ENCODE measurements around the gene TRIOBP. TPM values are rescaled to one million over a fixed set of nuclear protein-coding genes. Genes with fewer than 3 reads are reported as not detected.

The TRIOBP gene
- total and polyA plus RNA-seq, 2 of the 13 experiments (the other 11 are each of a cell fraction or from before 2014, with no cell fraction given): 6.1 to 15.4 TPM

DNA sequence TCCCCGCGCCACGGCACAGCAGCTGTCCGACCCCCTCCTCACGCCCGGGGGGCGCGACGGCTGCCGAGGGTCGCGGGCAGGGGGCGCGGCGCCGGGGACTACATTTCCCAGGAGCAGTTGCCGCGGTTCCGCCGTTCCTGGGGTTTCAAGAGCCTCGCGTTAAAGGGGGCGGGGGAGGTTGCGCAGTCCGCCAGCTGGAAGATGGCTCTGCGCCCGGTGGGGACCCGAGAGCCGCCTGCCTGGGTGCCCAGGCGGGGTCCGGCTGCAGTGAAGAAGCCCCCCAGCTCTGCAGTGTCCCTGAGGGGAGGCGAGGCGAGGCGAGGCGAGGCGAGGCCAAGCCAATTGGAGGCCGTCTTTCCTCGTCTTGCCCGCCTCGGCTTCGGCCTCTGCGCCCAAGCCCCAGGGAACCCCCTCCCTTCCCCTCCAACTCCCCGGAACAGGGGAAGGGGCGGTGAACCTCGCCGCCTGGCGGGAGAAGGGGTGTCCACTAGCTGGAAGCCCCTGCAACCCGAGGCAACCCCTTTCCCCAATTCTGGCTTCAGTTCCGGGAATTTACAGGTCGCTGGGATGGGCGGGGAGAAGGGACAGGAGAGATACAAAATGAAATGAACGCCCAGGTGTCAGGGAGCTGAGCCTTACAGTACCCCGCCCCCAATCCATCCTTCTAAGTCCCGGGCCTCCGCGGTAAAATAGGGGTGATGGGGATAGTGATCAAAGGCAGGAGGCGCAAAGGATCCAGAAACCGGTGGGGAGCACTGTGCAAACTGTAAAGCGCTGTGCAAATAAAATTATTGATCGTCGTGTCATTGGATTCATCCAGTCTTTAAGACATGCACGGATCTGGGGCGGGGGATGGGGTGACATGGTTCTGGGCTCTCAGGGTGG lies 105.7 kb downstream of the TRIOBP start (continued):
- TF ChIP-seq, protein P1, sequence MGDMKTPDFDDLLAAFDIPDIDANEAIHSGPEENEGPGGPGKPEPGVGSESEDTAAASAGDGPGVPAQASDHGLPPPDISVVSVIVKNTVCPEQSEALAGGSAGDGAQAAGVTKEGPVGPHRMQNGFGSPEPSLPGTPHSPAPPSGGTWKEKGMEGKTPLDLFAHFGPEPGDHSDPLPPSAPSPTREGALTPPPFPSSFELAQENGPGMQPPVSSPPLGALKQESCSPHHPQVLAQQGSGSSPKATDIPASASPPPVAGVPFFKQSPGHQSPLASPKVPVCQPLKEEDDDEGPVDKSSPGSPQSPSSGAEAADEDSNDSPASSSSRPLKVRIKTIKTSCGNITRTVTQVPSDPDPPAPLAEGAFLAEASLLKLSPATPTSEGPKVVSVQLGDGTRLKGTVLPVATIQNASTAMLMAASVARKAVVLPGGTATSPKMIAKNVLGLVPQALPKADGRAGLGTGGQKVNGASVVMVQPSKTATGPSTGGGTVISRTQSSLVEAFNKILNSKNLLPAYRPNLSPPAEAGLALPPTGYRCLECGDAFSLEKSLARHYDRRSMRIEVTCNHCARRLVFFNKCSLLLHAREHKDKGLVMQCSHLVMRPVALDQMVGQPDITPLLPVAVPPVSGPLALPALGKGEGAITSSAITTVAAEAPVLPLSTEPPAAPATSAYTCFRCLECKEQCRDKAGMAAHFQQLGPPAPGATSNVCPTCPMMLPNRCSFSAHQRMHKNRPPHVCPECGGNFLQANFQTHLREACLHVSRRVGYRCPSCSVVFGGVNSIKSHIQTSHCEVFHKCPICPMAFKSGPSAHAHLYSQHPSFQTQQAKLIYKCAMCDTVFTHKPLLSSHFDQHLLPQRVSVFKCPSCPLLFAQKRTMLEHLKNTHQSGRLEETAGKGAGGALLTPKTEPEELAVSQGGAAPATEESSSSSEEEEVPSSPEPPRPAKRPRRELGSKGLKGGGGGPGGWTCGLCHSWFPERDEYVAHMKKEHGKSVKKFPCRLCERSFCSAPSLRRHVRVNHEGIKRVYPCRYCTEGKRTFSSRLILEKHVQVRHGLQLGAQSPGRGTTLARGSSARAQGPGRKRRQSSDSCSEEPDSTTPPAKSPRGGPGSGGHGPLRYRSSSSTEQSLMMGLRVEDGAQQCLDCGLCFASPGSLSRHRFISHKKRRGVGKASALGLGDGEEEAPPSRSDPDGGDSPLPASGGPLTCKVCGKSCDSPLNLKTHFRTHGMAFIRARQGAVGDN (CRISPR knock-in tag; IDR thresholded peaks at IDR 0.05): peak; percentile 81
- no peak; the same call in 1 of the 2 replicates for TF ChIP-seq ARNT2 (CRISPR knock-in tag; IDR thresholded peaks at IDR 0.05; ENCODE audit: low read depth)
- peak; percentile 62; the same call in 1 of the 2 replicates for TF ChIP-seq CBFB (CRISPR knock-in tag; IDR thresholded peaks at IDR 0.05)
- TF ChIP-seq, protein P2, sequence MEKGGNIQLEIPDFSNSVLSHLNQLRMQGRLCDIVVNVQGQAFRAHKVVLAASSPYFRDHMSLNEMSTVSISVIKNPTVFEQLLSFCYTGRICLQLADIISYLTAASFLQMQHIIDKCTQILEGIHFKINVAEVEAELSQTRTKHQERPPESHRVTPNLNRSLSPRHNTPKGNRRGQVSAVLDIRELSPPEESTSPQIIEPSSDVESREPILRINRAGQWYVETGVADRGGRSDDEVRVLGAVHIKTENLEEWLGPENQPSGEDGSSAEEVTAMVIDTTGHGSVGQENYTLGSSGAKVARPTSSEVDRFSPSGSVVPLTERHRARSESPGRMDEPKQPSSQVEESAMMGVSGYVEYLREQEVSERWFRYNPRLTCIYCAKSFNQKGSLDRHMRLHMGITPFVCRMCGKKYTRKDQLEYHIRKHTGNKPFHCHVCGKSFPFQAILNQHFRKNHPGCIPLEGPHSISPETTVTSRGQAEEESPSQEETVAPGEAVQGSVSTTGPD (CRISPR knock-in tag; IDR thresholded peaks at IDR 0.05): 0 out of 2 replicates have a peak, but pooled peaks have one; percentile 13
- TF ChIP-seq NR1H2 (CRISPR knock-in tag; IDR thresholded peaks at IDR 0.05; ENCODE audit: borderline replicate concordance, low read depth): no peak
- TF ChIP-seq, protein P3, sequence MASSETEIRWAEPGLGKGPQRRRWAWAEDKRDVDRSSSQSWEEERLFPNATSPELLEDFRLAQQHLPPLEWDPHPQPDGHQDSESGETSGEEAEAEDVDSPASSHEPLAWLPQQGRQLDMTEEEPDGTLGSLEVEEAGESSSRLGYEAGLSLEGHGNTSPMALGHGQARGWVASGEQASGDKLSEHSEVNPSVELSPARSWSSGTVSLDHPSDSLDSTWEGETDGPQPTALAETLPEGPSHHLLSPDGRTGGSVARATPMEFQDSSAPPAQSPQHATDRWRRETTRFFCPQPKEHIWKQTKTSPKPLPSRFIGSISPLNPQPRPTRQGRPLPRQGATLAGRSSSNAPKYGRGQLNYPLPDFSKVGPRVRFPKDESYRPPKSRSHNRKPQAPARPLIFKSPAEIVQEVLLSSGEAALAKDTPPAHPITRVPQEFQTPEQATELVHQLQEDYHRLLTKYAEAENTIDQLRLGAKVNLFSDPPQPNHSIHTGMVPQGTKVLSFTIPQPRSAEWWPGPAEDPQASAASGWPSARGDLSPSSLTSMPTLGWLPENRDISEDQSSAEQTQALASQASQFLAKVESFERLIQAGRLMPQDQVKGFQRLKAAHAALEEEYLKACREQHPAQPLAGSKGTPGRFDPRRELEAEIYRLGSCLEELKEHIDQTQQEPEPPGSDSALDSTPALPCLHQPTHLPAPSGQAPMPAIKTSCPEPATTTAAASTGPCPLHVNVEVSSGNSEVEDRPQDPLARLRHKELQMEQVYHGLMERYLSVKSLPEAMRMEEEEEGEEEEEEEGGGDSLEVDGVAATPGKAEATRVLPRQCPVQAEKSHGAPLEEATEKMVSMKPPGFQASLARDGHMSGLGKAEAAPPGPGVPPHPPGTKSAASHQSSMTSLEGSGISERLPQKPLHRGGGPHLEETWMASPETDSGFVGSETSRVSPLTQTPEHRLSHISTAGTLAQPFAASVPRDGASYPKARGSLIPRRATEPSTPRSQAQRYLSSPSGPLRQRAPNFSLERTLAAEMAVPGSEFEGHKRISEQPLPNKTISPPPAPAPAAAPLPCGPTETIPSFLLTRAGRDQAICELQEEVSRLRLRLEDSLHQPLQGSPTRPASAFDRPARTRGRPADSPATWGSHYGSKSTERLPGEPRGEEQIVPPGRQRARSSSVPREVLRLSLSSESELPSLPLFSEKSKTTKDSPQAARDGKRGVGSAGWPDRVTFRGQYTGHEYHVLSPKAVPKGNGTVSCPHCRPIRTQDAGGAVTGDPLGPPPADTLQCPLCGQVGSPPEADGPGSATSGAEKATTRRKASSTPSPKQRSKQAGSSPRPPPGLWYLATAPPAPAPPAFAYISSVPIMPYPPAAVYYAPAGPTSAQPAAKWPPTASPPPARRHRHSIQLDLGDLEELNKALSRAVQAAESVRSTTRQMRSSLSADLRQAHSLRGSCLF (CRISPR knock-in tag; IDR thresholded peaks at IDR 0.05; ENCODE audit: borderline replicate concordance): no peak
- no peak for TF ChIP-seq SIX4 (CRISPR knock-in tag; IDR thresholded peaks at IDR 0.05)
